Measurements from ENCODE around the gene FSIP2. TPM values are rescaled to one million over a fixed set of nuclear protein-coding genes. Genes with fewer than 3 reads are reported as not detected.

Gene FSIP2
- total RNA-seq (1 to 10 TPM in 3 of 7 donors, under 1 TPM in 4; 0.27 to 2.2 (median 0.76) TPM), polyA plus RNA-seq (under 1 TPM; 0.10 to 0.15 TPM)
- long read RNA-seq, donor 1, result 0 reads
- long read RNA-seq, donor 2, result 0 reads
- long read RNA-seq, donor 3, result 0 reads

- no peaks in the 10 kb centered on the region for H3K27me3 ChIP-seq
- H3K9me3 ChIP-seq, result no peaks in the 10 kb centered on the region
- H3K4me3 ChIP-seq, result no peak within 1 kb of the TSS
- no peak within 1 kb of the TSS for H3K27ac ChIP-seq
- intact Hi-C loops (cut with DNase I), result no loop called here
- no peaks in the 10 kb centered on the region for H3K36me3 ChIP-seq
- H3K4me1 ChIP-seq (ENCODE audit: insufficient read depth), result peaks cover 4% of the 10 kb centered on the region
- TF ChIP-seq EP300 (IDR thresholded peaks at IDR 0.05) (no peak), POLR2A (IDR thresholded peaks at IDR 0.05) (no peak)
- peak in 4 of 5 donors; percentile 19 to 37 (median 26) for DNase-seq
- WGBS, 3 donors, result 16 to 24% (median 18%) methylated on average over 54 to 59 of the region's 59 CpGs
Measured at GRCh38 chr2:185738679-185739472, at the start of gene FSIP2. FSIP2 (plus strand) TSS chr2:185738804; CDS start chr2:185738895, 91 bp downstream.

- H3K4me1 ChIP-seq (ENCODE audit: insufficient read depth), result no peaks in the 10 kb centered on the region
- H3K27me3 ChIP-seq, result no peaks in the 10 kb centered on the region
- no peak overlapping the region for H3K27ac ChIP-seq
- no peaks in the 10 kb centered on the region for H3K9me3 ChIP-seq
- no peak overlapping the region for H3K4me3 ChIP-seq
- no peak for DNase-seq
- TF ChIP-seq POLR2A (IDR thresholded peaks at IDR 0.05) (no peak), CTCF (IDR thresholded peaks at IDR 0.05) (no peak), EP300 (IDR thresholded peaks at IDR 0.05) (no peak)
- intact Hi-C loops (cut with DNase I), result no loop called here
- no peaks in the 10 kb centered on the region for H3K36me3 ChIP-seq
- WGBS, 3 donors, result 57 to 67% (median 65%) methylated on average over 3 of the region's 3 CpGs
Measured at GRCh38 chr2:185689906-185690539, 48.6 kb upstream of the FSIP2 start.

- 10 to 15% (median 13%) methylated on average over 2 of the region's 2 CpGs for WGBS, 3 donors
- no peak overlapping the region for H3K4me3 ChIP-seq
- TF ChIP-seq CTCF (IDR thresholded peaks at IDR 0.05), result no peak
- no peak for TF ChIP-seq EP300 (IDR thresholded peaks at IDR 0.05)
- TF ChIP-seq POLR2A (IDR thresholded peaks at IDR 0.05), result no peak
- no peaks in the 10 kb centered on the region for H3K9me3 ChIP-seq
- no peak overlapping the region for H3K27ac ChIP-seq
- H3K4me1 ChIP-seq (ENCODE audit: insufficient read depth), result no peaks in the 10 kb centered on the region
- H3K27me3 ChIP-seq, result no peaks in the 10 kb centered on the region
- intact Hi-C loops (cut with DNase I), result no loop called here
- DNase-seq, result no peak
- H3K36me3 ChIP-seq, result no peaks in the 10 kb centered on the region
Measured at GRCh38 chr2:185695711-185696235, 42.8 kb upstream of the FSIP2 start.

- intact Hi-C loops (cut with DNase I), result no loop called here
Measured at GRCh38 chr2:185700883-185701282, 37.7 kb upstream of the FSIP2 start.

More at GRCh38 chr2:185700883-185701282, 37.7 kb upstream of the FSIP2 start:
- H3K36me3 ChIP-seq, result no peaks in the 10 kb centered on the region
- H3K9me3 ChIP-seq, result no peaks in the 10 kb centered on the region
- no peak for DNase-seq
- H3K27me3 ChIP-seq, result no peaks in the 10 kb centered on the region
- 64 to 69% (median 67%) methylated on average over 4 of the region's 4 CpGs for WGBS, 3 donors
- no peaks in the 10 kb centered on the region for H3K4me1 ChIP-seq (ENCODE audit: insufficient read depth)
- no peak overlapping the region for H3K27ac ChIP-seq
- H3K4me3 ChIP-seq, result no peak overlapping the region
- TF ChIP-seq CTCF (IDR thresholded peaks at IDR 0.05) (no peak), EP300 (IDR thresholded peaks at IDR 0.05) (no peak), POLR2A (IDR thresholded peaks at IDR 0.05) (no peak)
